Psoas muscle (tissue), 8 donors: ENCODE measurements around the gene CCDC47. TPM values are rescaled to one million over a fixed set of nuclear protein-coding genes. Genes with fewer than 3 reads are reported as not detected.

Source experiments
- ATAC-seq, 4 donors: fragments of 200-7000 bp; cut with Tn5 transposase; one replicate each; pipeline ENCODE4 v1.9.1; 2020; ENCODE audit warnings: moderate library complexity in 3 of 4, mild to moderate bottlenecking in 2 of 4
- DNase-seq, 2 donors: peaks; one replicate each; pipeline ENCODE4 v3.0.0-alpha.2; 2020
- H3K27ac ChIP-seq: fragments of 200-600 bp; one replicate; pipeline ENCODE4 v1.8.0; 2022
- H3K27me3 ChIP-seq, 3 donors: fragments of 200-600 bp in 1 of 3; one replicate each; pipeline versions ENCODE4 v1.6.1 to v1.8.0; 2013 to 2022; ENCODE audit warnings: low read length in 2 of 3, mild to moderate bottlenecking in 2 of 3, moderate library complexity in 1 of 3; ENCODE audit not compliant: insufficient read depth in 3 of 3
- H3K36me3 ChIP-seq, 2 donors: fragments of 200-600 bp in 1 of 2; one replicate each; pipeline versions ENCODE4 v1.6.1 to v1.8.0; 2013 to 2022; ENCODE audit warnings: low read depth in 1 of 2, mild to moderate bottlenecking in 1 of 2, moderate library complexity in 1 of 2; ENCODE audit not compliant: insufficient read depth in 1 of 2
- H3K4me1 ChIP-seq: fragments of 200-600 bp; one replicate; pipeline ENCODE4 v1.8.0; 2022
- H3K4me3 ChIP-seq: fragments of 200-600 bp; one replicate; pipeline ENCODE4 v1.8.0; 2022; ENCODE audit warnings: mild to moderate bottlenecking
- H3K9me3 ChIP-seq: fragments of 200-600 bp; one replicate; pipeline ENCODE4 v1.8.0; 2022
- CTCF ChIP-seq: fragments of 200-600 bp; IDR thresholded peaks from one replicate; pipeline ENCODE4 v1.8.0; 2022; ENCODE audit warnings: antibody characterized with exemption
- WGBS, 3 donors: extraction: QIAGEN DNeasy Blood & Tissue Kit; methylation state at CpG; one replicate each; pipeline versions ENCODE4 v1.1.6 to v1.1.7; 2013; 5-methylcytosine and 5-hydroxymethylcytosine counted together
- intact Hi-C, 2 donors: fragments of 100-400 bp; cut with DNase I; formaldehyde crosslinking; loops; one replicate each; pipeline versions ENCODE4 v1.11.0 to v1.14.2; 2022
- polyA plus RNA-seq, 3 donors: library from polyadenylated mRNA; stranded (reverse); fragments of 200-250 nt; gene quantifications; one replicate each; pipeline ENCODE4 v1.2.3, GENCODE V29; 2013
- total RNA-seq, 4 donors: library from RNA; stranded (reverse); fragmentation: NEBNext Ultra II Directional in 2 of 4; extraction: Animal tissue kit (Norgen Biotek cat#: 25700) in 2 of 4; gene quantifications; one replicate each; pipeline versions ENCODE4 v1.2.1 to v1.2.4, GENCODE V29; 2021 to 2023
- donor health status: healthy with polysubstance abuse.
- donor health status: DM: no; HTN: no; CAD: no; lungs with moderate emphysema.
- donor health status: Bipolar disorder and iron deficiency.
- donor health status: healthy.
- donor health status: DM: yes; HTN: yes; CAD: no.
- donor health status: DM: no; HTN: no; CAD: no.
- donor health status: DM: no; HTN: no; CAD: no.
- donor health status: DM: yes; HTN: yes; CAD: no.

The CCDC47 gene
- total and polyA plus RNA-seq, 7 donors, result 61.7 to 138 (median 119) TPM

- intact Hi-C loops, result no loop called here
- Histone ChIP-seq H3K9me3 (no peaks in the 10 kb centered on the region), H3K27me3 (peaks cover 0 to 24% (median 0%) of the 10 kb centered on the region in 3 donors), H3K36me3 (peaks cover 0 to 60% of the 10 kb centered on the region in 2 donors), H3K4me3 (no peak overlapping the region), H3K27ac (no peak overlapping the region), H3K4me1 (peaks cover 14% of the 10 kb centered on the region)
- WGBS, 3 donors, result 88 to 91% (median 91%) methylated on average over 16 of the region's 16 CpGs
- TF ChIP-seq CTCF, result no peak
- DNase-seq, result no peak
- ATAC-seq, result no peak
Measured at GRCh38 chr17:63703556-63704258, 69.7 kb downstream of the CCDC47 start.

- intact Hi-C loops, result no loop called here
- no peak for ATAC-seq
- peaks cover 0 to 53% of the 10 kb centered on the region in 2 donors for H3K36me3 ChIP-seq
- no peak overlapping the region for H3K4me3 ChIP-seq
- peaks cover 18% of the 10 kb centered on the region for H3K4me1 ChIP-seq
- no peak overlapping the region for H3K27ac ChIP-seq
- no peak for TF ChIP-seq CTCF
- no peak for DNase-seq
- WGBS, 3 donors, result 85 to 87% (median 86%) methylated on average over 5 of the region's 5 CpGs
- H3K9me3 ChIP-seq, result no peaks in the 10 kb centered on the region
- peaks cover 0 to 28% (median 0%) of the 10 kb centered on the region in 3 donors for H3K27me3 ChIP-seq
Measured at GRCh38 chr17:63703029-63703428, 70.4 kb downstream of the CCDC47 start.

GRCh38 chr17:63702721-63703015 lies 70.7 kb downstream of the CCDC47 start:
- ATAC-seq (no peak), DNase-seq (no peak)
- 85 to 90% (median 87%) methylated on average over 6 of the region's 6 CpGs for WGBS, 3 donors
- intact Hi-C loops, result no loop called here
- H3K27me3 ChIP-seq, result peaks cover 0 to 28% (median 0%) of the 10 kb centered on the region in 3 donors
- peaks cover 22% of the 10 kb centered on the region for H3K4me1 ChIP-seq
- TF ChIP-seq CTCF, result no peak
- H3K9me3 ChIP-seq, result no peaks in the 10 kb centered on the region
- no peak overlapping the region for H3K4me3 ChIP-seq
- no peak overlapping the region for H3K27ac ChIP-seq
- H3K36me3 ChIP-seq, result peaks cover 0 to 51% of the 10 kb centered on the region in 2 donors

GRCh38 chr17:63701868-63702720 lies 71.3 kb downstream of the CCDC47 start:
- no peak overlapping the region for H3K27ac ChIP-seq
- no peak for TF ChIP-seq CTCF
- ATAC-seq, result no peak
- peaks cover 0 to 47% of the 10 kb centered on the region in 2 donors for H3K36me3 ChIP-seq
- intact Hi-C loops, result no loop called here
- WGBS, 3 donors, result 87 to 94% (median 89%) methylated on average over 16 to 19 of the region's 19 CpGs
- no peak overlapping the region for H3K4me3 ChIP-seq
- peaks cover 23% of the 10 kb centered on the region for H3K4me1 ChIP-seq
- no peak for DNase-seq
- H3K27me3 ChIP-seq, result peaks cover 0 to 28% (median 0%) of the 10 kb centered on the region in 3 donors
- no peaks in the 10 kb centered on the region for H3K9me3 ChIP-seq
